Stimulated activated CD4-positive, alpha-beta T cell treated with anti-CD3 and anti-CD28 coated beads, Interleukin-1b, Interleukin-23, amount 100 ng/mL, for 48 hours (primary cell): ENCODE results near the gene AVL9.
"Not testable (repeated sequence)": the region's sequence is repeated elsewhere in the genome, so short reads cannot be mapped to it uniquely, and the experiment has no call there.

Source experiments
- DNase-seq: peaks from one replicate; pipeline ENCODE4 v3.0.0-alpha.2; 2020

Gene AVL9

GRCh38 chr7:32495298-32496051 is at the start of gene AVL9:
AVL9 (plus strand) TSS chr7:32495489; CDS start chr7:32495710, 221 bp downstream.
- DNase-seq, result peak; percentile 99

- DNase-seq, result no peak
Observed at GRCh38 chr7:32447218-32447617, 48.1 kb upstream of the AVL9 start.

GRCh38 chr7:32453341-32454011 is 41.8 kb upstream of the AVL9 start:
- no peak for DNase-seq

DNA sequence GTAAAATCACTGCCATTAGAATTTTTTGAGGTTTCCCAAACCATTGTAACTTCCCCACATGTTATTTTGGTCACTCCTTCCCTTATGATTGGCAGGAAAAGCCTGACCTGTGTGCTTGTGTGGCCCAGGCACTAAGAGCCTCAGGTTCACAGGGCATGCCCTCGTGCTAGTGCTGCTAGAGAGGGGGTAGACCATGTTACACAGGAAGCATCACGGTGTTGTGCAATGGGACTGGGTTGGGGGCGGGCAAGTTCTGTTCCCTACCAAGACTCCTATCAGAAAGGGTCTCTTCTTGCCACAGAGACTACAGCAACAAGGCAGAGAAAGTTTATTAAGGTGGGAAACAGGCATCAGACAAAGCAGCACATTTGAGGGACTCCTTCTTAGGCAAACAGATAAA is 37.3 kb upstream of the AVL9 start:
- DNase-seq, result no peak

DNA sequence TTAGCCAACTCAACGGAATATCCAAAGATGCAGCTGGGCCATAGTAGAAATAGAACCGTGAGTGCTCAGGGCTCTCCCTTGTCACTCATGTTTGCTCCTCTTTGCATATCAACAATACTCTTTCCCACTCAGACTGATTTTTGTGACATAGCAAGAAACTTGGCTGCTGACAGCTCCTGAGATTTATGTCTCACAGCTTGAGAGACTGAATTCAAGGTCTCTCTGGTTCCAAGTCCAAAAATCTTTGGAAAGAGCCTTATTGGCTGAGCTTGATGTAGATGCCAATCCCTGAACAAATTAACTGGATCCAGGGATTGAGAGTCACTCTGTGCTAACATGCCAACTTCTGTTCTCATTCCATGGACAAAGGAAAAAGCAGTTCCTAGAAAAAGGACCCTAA is 35.5 kb upstream of the AVL9 start:
- no peak for DNase-seq

- DNase-seq, result no peak
Observed at GRCh38 chr7:32461484-32461883, 33.8 kb upstream of the AVL9 start.

DNA sequence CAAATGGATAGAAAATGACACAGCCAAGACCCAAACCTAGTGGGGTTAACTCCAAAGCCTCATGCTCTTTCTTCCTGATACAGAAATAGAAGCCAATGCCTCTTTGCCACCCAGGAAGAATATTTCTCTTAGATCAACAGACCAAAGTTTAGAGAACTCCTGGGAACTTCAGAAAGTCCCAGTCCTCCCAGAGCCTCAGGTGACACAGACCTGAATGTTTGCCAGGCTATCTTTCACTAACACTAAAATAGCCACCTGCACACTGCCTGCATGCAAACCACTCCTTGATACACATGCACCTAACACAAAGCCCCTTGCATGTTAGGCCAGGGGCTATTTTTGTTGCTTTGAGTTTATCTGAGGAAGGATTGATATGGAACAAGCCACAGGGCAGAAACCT is 32.8 kb upstream of the AVL9 start:
- no peak for DNase-seq

GRCh38 chr7:32462977-32463376 is 32.3 kb upstream of the AVL9 start:
- DNase-seq, result no peak

DNA sequence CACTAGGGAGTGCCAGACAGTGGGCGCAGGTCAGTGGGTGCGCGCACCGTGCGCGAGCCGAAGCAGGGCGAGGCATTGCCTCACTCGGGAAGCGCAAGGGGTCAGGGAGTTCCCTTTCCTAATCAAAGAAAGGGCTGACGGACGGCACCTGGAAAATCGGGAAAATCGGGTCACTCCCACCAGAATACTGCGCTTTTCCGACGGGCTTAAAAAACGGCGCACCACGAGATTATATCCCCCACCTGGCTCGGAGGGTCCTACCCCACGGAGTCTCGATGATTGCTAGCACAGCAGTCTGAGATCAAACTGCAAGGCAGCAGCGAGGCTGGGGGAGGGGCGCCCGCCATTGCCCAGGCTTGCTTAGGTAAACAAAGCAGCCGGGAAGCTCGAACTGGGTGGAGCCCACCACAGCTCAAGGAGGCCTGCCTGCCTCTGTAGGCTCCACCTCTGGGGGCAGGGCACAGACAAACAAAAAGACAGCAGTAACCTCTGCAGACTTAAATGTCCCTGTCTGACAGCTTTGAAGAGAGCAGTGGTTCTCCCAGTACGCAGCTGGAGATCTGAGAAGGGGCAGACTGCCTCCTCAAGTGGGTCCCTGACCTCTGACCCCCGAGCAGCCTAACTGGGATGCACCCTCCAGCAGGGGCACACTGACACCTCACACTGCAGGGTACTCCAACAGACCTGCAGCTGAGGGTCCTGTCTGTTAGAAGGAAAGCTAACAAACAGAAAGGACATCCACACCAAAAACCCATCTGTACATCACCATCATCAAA is 30.5 kb upstream of the AVL9 start:
- DNase-seq, result not testable (repeated sequence)

- not testable (repeated sequence) for DNase-seq
Observed at GRCh38 chr7:32470004-32470403, 25.3 kb upstream of the AVL9 start.

DNA sequence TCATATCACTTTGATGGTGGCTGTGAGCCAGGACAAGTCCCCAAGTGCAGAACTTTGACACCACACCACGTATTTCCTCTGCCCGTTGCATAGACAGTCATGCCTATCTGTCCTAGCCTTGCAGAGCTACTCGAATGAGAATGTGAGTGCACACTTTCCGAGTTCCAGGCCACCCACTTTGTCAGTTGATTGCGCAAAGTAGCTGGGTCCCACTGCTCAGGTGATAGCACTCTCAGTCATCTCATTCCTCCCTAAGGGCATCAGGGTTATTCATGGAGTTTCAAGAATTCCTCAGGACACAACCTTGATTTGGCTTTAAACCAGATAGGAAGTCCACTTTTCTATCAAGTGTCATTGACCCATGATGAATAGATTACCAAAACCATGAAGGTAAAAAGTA is 24.4 kb upstream of the AVL9 start:
- DNase-seq, result no peak

- no peak for DNase-seq
Observed at GRCh38 chr7:32472015-32472414, 23.3 kb upstream of the AVL9 start.

GRCh38 chr7:32474008-32474407 is 21.3 kb upstream of the AVL9 start:
- no peak for DNase-seq

GRCh38 chr7:32476816-32477648 is 18.3 kb upstream of the AVL9 start:
- DNase-seq, result no peak

- no peak for DNase-seq
Observed at GRCh38 chr7:32477649-32477980, 17.7 kb upstream of the AVL9 start.

- DNase-seq, result no peak
Observed at GRCh38 chr7:32479574-32480200, 15.6 kb upstream of the AVL9 start.

- no peak for DNase-seq
Observed at GRCh38 chr7:32481176-32481575, 14.1 kb upstream of the AVL9 start.

DNA sequence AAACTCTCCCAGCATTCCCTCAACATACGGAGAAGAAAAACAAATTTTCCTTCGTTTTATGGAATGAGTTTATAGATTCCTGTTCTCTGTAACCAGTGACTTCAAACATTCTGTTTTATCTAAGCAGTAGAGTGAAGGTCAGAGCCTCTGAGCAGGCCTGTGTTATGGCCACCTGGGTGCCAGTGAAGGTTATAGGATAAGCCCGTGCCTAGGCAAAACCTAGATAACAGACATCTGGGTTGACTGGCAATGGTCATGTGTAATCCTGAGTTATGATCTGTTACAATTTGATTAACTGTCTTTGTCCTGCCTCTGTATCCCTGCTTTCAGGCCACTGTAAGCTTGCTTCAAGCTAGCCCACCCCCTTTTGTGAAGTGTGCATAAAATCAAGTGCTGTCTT is 13.4 kb upstream of the AVL9 start:
- no peak for DNase-seq

DNA sequence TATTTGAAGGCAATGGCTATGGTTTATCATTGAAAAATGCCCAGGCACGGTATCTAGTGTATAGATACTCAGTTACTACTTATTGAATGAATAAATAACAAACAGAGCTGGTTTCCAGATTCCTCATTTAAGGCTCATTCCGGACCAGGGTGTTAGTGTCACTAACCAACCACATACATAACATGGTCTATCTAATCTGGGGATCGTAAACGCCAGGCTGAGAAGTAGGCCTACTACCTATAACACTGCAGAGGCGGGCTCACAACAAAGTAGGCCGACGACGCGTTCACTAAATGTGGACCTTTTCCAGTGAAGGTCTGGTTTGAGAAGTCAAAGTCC is 5.5 kb upstream of the AVL9 start:
- DNase-seq, result no peak

DNA sequence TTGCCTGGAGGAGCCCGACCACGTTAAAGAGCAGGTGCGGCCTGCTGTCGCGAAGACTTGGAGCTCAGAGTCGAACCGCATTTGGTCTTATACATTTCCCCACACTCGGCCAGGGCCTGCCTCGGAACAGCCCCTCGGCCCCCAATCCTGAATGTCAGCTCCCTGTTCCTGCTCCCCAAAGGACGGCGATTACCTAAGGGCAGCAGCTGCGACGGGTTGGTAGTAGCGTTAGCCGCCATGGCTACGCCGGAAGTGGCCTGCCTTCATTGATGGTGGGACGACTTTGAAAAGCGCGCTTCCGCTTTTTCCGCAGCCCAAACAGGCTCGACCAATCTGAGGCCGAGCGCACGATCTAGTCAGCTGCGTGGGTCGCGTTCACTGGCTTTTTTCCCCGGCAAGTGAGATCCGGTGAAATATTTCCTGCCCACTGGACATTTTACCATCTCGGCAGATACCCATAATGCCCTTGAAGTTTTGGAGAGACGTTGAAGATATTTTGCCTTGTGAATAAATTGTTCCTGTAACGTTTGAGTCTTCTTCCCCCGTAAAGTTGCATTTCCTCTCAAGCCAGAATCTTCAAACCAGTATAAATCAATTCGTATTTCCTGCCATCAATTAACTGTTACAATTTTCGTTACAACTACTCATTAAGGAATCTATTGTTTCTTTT is 5.0 kb upstream of the AVL9 start, which contains the start of gene LSM5:
Gene LSM5 (minus strand): TSS at position 254 of the 670 bp plus-strand sequence. CDS start 15 bp downstream, at position 239.
- peak; percentile 91 for DNase-seq

DNA sequence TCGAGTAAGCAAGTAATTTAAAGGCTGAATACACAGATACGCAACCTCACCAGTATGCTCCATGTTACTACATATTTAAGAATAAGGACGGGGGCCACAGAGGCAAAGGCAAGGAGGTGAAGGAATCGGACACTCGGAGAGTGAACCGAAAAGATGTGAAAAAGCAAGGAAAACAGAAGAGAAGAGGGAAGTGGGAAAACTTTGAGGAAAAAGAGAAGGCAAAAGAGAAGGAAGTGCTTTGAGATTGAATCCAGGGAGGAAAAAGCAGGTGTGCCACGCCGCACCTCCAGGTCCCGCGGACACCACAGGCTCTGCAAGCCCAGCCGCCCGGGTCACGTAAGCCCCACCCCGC is 367 bp upstream of the AVL9 start:
- DNase-seq, result no peak
